ENCODE measurements around the gene SGCA. TPM values are rescaled to one million over a fixed set of nuclear protein-coding genes. Genes with fewer than 3 reads are reported as not detected.

Gene SGCA
- total and polyA plus RNA-seq, 2 experiments from 2014 or later, result 0.19 TPM; not detected in 1

DNA sequence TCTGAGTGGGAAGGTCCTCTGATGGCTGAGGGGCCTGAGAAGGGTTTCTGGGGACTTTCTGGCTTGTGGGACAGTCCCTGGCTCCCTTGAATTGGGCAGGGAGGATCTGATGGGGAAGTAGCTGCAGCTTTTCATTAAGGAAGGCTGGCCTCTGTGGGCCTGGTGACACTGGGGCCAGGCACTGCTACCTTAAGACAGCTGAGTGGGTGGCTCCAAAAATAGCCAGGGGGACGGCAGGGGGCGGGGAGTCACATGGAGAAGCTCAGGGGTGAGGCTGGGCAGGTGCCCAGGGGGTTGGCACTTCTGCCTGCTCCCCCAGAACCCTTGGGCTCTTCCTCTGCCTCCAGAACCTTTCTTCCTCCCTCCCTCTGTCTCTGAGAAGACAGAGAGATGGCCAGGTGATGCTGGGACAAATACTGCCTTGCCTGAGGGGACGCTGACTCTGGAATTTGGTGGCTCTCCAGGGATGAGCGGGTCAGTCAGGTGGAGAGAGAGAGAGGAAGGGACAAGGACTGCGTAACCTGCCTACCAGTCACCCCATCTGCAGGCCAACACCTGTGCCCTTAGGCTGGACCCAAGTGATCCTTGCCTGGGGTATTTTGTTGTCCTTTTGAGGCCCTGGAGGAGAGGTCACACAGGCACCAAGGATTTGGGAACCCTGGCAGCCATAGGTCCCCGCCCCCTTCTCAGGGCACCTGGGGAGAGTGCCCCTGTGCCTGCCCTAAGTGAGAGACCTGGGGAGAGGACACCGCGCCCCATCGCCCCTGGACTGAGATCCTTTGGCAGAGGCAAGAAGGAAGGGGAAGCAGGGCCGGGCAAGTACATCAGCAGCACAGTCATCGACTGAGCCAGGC, 1.7 kb upstream of the SGCA start (continued):
- TF ChIP-seq, protein P1, sequence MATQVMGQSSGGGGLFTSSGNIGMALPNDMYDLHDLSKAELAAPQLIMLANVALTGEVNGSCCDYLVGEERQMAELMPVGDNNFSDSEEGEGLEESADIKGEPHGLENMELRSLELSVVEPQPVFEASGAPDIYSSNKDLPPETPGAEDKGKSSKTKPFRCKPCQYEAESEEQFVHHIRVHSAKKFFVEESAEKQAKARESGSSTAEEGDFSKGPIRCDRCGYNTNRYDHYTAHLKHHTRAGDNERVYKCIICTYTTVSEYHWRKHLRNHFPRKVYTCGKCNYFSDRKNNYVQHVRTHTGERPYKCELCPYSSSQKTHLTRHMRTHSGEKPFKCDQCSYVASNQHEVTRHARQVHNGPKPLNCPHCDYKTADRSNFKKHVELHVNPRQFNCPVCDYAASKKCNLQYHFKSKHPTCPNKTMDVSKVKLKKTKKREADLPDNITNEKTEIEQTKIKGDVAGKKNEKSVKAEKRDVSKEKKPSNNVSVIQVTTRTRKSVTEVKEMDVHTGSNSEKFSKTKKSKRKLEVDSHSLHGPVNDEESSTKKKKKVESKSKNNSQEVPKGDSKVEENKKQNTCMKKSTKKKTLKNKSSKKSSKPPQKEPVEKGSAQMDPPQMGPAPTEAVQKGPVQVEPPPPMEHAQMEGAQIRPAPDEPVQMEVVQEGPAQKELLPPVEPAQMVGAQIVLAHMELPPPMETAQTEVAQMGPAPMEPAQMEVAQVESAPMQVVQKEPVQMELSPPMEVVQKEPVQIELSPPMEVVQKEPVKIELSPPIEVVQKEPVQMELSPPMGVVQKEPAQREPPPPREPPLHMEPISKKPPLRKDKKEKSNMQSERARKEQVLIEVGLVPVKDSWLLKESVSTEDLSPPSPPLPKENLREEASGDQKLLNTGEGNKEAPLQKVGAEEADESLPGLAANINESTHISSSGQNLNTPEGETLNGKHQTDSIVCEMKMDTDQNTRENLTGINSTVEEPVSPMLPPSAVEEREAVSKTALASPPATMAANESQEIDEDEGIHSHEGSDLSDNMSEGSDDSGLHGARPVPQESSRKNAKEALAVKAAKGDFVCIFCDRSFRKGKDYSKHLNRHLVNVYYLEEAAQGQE (IDR thresholded peaks at IDR 0.05; ENCODE audit: unreplicated experiment), result no peak
- TF ChIP-seq STAT1 (IDR thresholded peaks at IDR 0.05; ENCODE audit: unreplicated experiment), result no peak
- TF ChIP-seq ZNF114 (CRISPR knock-in tag; IDR thresholded peaks at IDR 0.05), result no peak
- no peak for TF ChIP-seq CREB1 (CRISPR knock-in tag; IDR thresholded peaks at IDR 0.05; ENCODE audit: low read depth)
- TF ChIP-seq NANOG (IDR thresholded peaks at IDR 0.05; ENCODE audit: borderline replicate concordance), result no peak
- TF ChIP-seq EZH2phosphoT487 (IDR thresholded peaks at IDR 0.05; ENCODE audit: unreplicated experiment), result no peak

DNA sequence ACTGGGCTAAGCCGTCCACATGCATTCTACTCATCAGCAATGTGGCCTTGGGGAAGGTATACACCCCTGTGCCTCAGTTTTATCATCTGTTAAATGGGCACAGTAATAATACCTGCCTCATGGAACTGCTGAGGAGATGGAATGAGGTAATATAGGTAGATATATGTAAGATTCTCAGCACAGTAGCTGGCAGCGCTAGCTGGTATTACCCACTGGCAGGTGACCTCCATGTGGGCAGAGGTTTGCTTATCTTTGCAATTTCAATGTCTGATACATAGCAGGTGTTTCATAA, 1.2 kb upstream of the SGCA start:
- no peak overlapping the region for H3K27ac ChIP-seq (ENCODE audit: low read depth)
- peaks cover 18% of the 10 kb centered on the region; the same call in 1 of the 2 replicates for H3K27me3 ChIP-seq (ENCODE audit: insufficient read depth)
- peaks cover 13% of the 10 kb centered on the region for H3K4me1 ChIP-seq (ENCODE audit: insufficient read depth)
- H3K4me3 ChIP-seq, result no peak overlapping the region
- Mint-ChIP-seq H3K4me1 (peaks cover 29% of the 10 kb centered on the region), H3K9me3 (no peaks in the 10 kb centered on the region; the same call in 2 of the 3 replicates), H3K4me3 (no peak overlapping the region), H3K36me3 (ENCODE audit: low read depth) (no peaks in the 10 kb centered on the region), H3K27ac (no peak overlapping the region), H3K27me3 (ENCODE audit: insufficient read depth, low read depth, poor library complexity) (peaks cover 17% of the 10 kb centered on the region)
- no peaks in the 10 kb centered on the region; the same call in 1 of the 2 replicates for H3F3A ChIP-seq (replicated peaks; ENCODE audit: low read depth)
- no peak for ATAC-seq
- no peak overlapping the region for H2AFZ ChIP-seq
- H3K4me2 ChIP-seq, result no peak overlapping the region
- DNase-seq (ENCODE audit: low spot score), result no peak
- H3K36me3 ChIP-seq (ENCODE audit: insufficient read depth), result no peaks in the 10 kb centered on the region
- no peaks in the 10 kb centered on the region for H4K20me1 ChIP-seq (replicated peaks; ENCODE audit: insufficient read depth)
- H3K9me2 ChIP-seq (ENCODE audit: insufficient read depth), result no peaks in the 10 kb centered on the region
- no peaks in the 10 kb centered on the region for H3K79me2 ChIP-seq (replicated peaks; ENCODE audit: insufficient read depth)
- TF ChIP-seq, protein P2, sequence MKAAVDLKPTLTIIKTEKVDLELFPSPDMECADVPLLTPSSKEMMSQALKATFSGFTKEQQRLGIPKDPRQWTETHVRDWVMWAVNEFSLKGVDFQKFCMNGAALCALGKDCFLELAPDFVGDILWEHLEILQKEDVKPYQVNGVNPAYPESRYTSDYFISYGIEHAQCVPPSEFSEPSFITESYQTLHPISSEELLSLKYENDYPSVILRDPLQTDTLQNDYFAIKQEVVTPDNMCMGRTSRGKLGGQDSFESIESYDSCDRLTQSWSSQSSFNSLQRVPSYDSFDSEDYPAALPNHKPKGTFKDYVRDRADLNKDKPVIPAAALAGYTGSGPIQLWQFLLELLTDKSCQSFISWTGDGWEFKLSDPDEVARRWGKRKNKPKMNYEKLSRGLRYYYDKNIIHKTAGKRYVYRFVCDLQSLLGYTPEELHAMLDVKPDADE (IDR thresholded peaks at IDR 0.05), result no peak
- no peak for TF ChIP-seq STAT1 (IDR thresholded peaks at IDR 0.05; ENCODE audit: unreplicated experiment)
- no peak for TF ChIP-seq JUNB (IDR thresholded peaks at IDR 0.05; ENCODE audit: unreplicated experiment)
- no peak for TF ChIP-seq EZH2phosphoT487 (IDR thresholded peaks at IDR 0.05; ENCODE audit: unreplicated experiment)
- TF ChIP-seq CREB1 (CRISPR knock-in tag; IDR thresholded peaks at IDR 0.05; ENCODE audit: low read depth), result no peak
- TF ChIP-seq, protein P1 (IDR thresholded peaks at IDR 0.05; ENCODE audit: unreplicated experiment), result no peak
- TF ChIP-seq, protein P3, sequence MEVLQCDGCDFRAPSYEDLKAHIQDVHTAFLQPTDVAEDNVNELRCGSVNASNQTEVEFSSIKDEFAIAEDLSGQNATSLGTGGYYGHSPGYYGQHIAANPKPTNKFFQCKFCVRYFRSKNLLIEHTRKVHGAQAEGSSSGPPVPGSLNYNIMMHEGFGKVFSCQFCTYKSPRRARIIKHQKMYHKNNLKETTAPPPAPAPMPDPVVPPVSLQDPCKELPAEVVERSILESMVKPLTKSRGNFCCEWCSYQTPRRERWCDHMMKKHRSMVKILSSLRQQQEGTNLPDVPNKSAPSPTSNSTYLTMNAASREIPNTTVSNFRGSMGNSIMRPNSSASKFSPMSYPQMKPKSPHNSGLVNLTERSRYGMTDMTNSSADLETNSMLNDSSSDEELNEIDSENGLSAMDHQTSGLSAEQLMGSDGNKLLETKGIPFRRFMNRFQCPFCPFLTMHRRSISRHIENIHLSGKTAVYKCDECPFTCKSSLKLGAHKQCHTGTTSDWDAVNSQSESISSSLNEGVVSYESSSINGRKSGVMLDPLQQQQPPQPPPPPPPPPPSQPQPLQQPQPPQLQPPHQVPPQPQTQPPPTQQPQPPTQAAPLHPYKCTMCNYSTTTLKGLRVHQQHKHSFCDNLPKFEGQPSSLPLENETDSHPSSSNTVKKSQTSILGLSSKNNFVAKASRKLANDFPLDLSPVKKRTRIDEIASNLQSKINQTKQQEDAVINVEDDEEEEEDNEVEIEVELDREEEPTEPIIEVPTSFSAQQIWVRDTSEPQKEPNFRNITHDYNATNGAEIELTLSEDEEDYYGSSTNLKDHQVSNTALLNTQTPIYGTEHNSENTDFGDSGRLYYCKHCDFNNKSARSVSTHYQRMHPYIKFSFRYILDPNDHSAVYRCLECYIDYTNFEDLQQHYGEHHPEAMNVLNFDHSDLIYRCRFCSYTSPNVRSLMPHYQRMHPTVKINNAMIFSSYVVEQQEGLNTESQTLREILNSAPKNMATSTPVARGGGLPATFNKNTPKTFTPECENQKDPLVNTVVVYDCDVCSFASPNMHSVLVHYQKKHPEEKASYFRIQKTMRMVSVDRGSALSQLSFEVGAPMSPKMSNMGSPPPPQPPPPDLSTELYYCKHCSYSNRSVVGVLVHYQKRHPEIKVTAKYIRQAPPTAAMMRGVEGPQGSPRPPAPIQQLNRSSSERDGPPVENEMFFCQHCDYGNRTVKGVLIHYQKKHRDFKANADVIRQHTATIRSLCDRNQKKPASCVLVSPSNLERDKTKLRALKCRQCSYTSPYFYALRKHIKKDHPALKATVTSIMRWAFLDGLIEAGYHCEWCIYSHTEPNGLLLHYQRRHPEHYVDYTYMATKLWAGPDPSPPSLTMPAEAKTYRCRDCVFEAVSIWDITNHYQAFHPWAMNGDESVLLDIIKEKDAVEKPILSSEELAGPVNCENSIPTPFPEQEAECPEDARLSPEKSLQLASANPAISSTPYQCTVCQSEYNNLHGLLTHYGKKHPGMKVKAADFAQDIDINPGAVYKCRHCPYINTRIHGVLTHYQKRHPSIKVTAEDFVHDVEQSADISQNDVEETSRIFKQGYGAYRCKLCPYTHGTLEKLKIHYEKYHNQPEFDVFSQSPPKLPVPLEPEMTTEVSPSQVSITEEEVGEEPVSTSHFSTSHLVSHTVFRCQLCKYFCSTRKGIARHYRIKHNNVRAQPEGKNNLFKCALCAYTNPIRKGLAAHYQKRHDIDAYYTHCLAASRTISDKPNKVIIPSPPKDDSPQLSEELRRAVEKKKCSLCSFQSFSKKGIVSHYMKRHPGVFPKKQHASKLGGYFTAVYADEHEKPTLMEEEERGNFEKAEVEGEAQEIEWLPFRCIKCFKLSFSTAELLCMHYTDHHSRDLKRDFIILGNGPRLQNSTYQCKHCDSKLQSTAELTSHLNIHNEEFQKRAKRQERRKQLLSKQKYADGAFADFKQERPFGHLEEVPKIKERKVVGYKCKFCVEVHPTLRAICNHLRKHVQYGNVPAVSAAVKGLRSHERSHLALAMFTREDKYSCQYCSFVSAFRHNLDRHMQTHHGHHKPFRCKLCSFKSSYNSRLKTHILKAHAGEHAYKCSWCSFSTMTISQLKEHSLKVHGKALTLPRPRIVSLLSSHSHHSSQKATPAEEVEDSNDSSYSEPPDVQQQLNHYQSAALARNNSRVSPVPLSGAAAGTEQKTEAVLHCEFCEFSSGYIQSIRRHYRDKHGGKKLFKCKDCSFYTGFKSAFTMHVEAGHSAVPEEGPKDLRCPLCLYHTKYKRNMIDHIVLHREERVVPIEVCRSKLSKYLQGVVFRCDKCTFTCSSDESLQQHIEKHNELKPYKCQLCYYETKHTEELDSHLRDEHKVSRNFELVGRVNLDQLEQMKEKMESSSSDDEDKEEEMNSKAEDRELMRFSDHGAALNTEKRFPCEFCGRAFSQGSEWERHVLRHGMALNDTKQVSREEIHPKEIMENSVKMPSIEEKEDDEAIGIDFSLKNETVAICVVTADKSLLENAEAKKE (CRISPR knock-in tag; IDR thresholded peaks at IDR 0.05), result no peak
- TF ChIP-seq ZNF114 (CRISPR knock-in tag; IDR thresholded peaks at IDR 0.05), result no peak

Measured in GM23338 (cell line).